Umbilical cord (tissue), 2 donors: ENCODE results near the gene LRRC23. TPM values are rescaled to one million over a fixed set of nuclear protein-coding genes. Genes with fewer than 3 reads are reported as not detected.
"Not testable (repeated sequence)": the region's sequence is repeated elsewhere in the genome, so short reads cannot be mapped to it uniquely, and the experiment has no call there.

Experiments
- DNase-seq: peaks from one replicate; pipeline ENCODE4 v3.0.0-alpha.2; 2015; ENCODE audit warnings: low spot score
- total RNA-seq: library from RNA; depleted of rRNA; stranded (reverse); fragments of >200 nt; gene quantifications from one replicate; pipeline ENCODE4 v1.2.3, GENCODE V29; 2014; ENCODE audit warnings: low replicate concordance; ENCODE audit not compliant: insufficient read depth

The LRRC23 gene
- total RNA-seq, 1 donor from 2014 or later = 8.4 TPM

GRCh38 chr12:6872073-6873048, 32.3 kb upstream of the LRRC23 start:
- peak; percentile 83 for DNase-seq

GRCh38 chr12:6873094-6874014, 31.3 kb upstream of the LRRC23 start, which contains the start of gene SPSB2:
Gene SPSB2, minus strand, starts transcription at chr12:6873303. Its CDS starts 402 bp downstream, at chr12:6872901.
- peak; percentile 98 for DNase-seq

- DNase-seq = not testable (repeated sequence)
These were observed 30.6 kb upstream of the LRRC23 start for GRCh38 chr12:6874015-6874368.

- DNase-seq = not testable (repeated sequence)
These were observed 24.8 kb upstream of the LRRC23 start for GRCh38 chr12:6879824-6880223.

- DNase-seq = no peak
These were observed 21.4 kb upstream of the LRRC23 start for GRCh38 chr12:6883252-6883651.

GRCh38 chr12:6883683-6884082, 20.9 kb upstream of the LRRC23 start:
- DNase-seq = no peak

- no peak for DNase-seq
These were observed 20.1 kb upstream of the LRRC23 start for GRCh38 chr12:6884539-6884938.

- not testable (repeated sequence) for DNase-seq
These were observed 18.2 kb upstream of the LRRC23 start for GRCh38 chr12:6886206-6886999.

GRCh38 chr12:6887460-6887859, 17.2 kb upstream of the LRRC23 start:
- DNase-seq = no peak

GRCh38 chr12:6888360-6888759, 16.3 kb upstream of the LRRC23 start:
- DNase-seq = no peak

- not testable (repeated sequence) for DNase-seq
These were observed 15.8 kb upstream of the LRRC23 start for GRCh38 chr12:6888794-6889193.

- DNase-seq = not testable (repeated sequence)
These were observed 14.6 kb upstream of the LRRC23 start for GRCh38 chr12:6889775-6890573.

GRCh38 chr12:6890789-6891645, 13.6 kb upstream of the LRRC23 start:
- DNase-seq = peak; percentile 98

GRCh38 chr12:6891646-6892001, 13.0 kb upstream of the LRRC23 start:
- no peak for DNase-seq

GRCh38 chr12:6892683-6893082, 11.9 kb upstream of the LRRC23 start:
- DNase-seq = not testable (repeated sequence)

GRCh38 chr12:6894321-6894720, 10.3 kb upstream of the LRRC23 start:
- DNase-seq = no peak

- DNase-seq = no peak
These were observed 7.7 kb upstream of the LRRC23 start for GRCh38 chr12:6896846-6897435.

- no peak for DNase-seq
These were observed 5.2 kb upstream of the LRRC23 start for GRCh38 chr12:6899427-6899826.
